HepG2 (cell line): ENCODE measurements around the gene IGF2. TPM values are rescaled to one million over a fixed set of nuclear protein-coding genes. Genes with fewer than 3 reads are reported as not detected.

Source experiments
- ATAC-seq: fragments of 200-7000 bp; cut with Tn5 transposase; 3 replicates; pipeline ENCODE4 v1.9.1; 2020; ENCODE audit warnings: mild to moderate bottlenecking, moderate library complexity
- BruUV-seq: library from RNA; stranded (reverse); fragments of 400-500 nt; replicated peaks from 2 replicates; lab custom pipeline; 2021; lab: Mats Ljungman, UMichigan
- CTCF ChIA-PET: fragments of 300-600 bp; formaldehyde crosslinking; extraction: SDS; loops from one replicate; lab custom pipeline; 2021; ENCODE audit warnings: low total read pairs, inconsistent platforms, low intra/inter-chr PET ratio; lab: Yijun Ruan, JAX
- POLR2A ChIA-PET: fragments of 350-600 bp; sonication (Branson Sonifier 250); formaldehyde crosslinking; loops from one replicate; lab custom pipeline; 2020; ENCODE audit warnings: antibody characterized with exemption, inconsistent platforms; lab: Yijun Ruan, JAX
- DNase-seq: peaks from one replicate; pipeline ENCODE4 v3.0.0-alpha.2; 2015; ENCODE audit warnings: low spot score
- FAIRE-seq: peaks from 3 replicates; lab custom pipeline; 2011; peaks lifted over from hg19 to GRCh38; lab: Jason Lieb, UNC
- H2AFZ ChIP-seq: one replicate; pipeline ENCODE4 v1.6.1; 2011; ENCODE audit warnings: low read length, inconsistent platforms
- H3K27ac ChIP-seq: fragments of 300-600 bp; 3 replicates; pipeline ENCODE4 v1.8.0; 2011; ENCODE audit warnings: mixed run types, mild to moderate bottlenecking, mixed read lengths, low read length, inconsistent platforms; ENCODE audit not compliant: insufficient read depth; ENCODE audit errors: extremely low read length
- H3K27me3 ChIP-seq, 2 experiments: fragments of 200-600 bp in 1 of 2; 2 replicates in 1 of 2; 3 replicates in 1 of 2; pipeline versions ENCODE4 v1.6.0 to v1.8.0; 2011; ENCODE audit warnings: low read length in 2 of 2, mild to moderate bottlenecking in 2 of 2, moderate library complexity in 2 of 2, inconsistent platforms in 1 of 2; ENCODE audit not compliant: insufficient read depth in 2 of 2, control insufficient read depth in 1 of 2
- H3K36me3 ChIP-seq, 2 experiments: fragments of 200-600 bp in 1 of 2; replicated peaks in 1 of 2; 2 replicates in 1 of 2; 3 replicates in 1 of 2; pipeline versions ENCODE4 v1.5.1 to v1.8.0; 2011; ENCODE audit warnings: low read length in 2 of 2, inconsistent platforms in 1 of 2; ENCODE audit not compliant: insufficient read depth in 2 of 2, control insufficient read depth in 1 of 2
- H3K4me1 ChIP-seq: 2 replicates; pipeline ENCODE4 v1.5.1; 2012; ENCODE audit warnings: low read length, inconsistent platforms; ENCODE audit not compliant: insufficient read depth
- H3K4me2 ChIP-seq: 2 replicates; pipeline ENCODE4 v1.6.0; 2011; ENCODE audit warnings: low read depth, low read length, inconsistent platforms
- H3K4me3 ChIP-seq, 3 experiments: fragments of 200-600 bp in 1 of 3; sonication (generic), shearing (Covaris generic) in 1 of 3; replicated peaks in 1 of 3; 2 replicates each; pipeline ENCODE4 v1.5.1; 2011 to 2016; ENCODE audit warnings: low read length in 3 of 3, inconsistent platforms in 2 of 3, low read depth in 2 of 3, mild to moderate bottlenecking in 2 of 3, control low read depth in 1 of 3, mixed read lengths in 1 of 3; ENCODE audit not compliant: insufficient read depth in 1 of 3
- H3K79me2 ChIP-seq: one replicate; pipeline ENCODE4 v1.6.1; 2011; ENCODE audit warnings: low read length, inconsistent platforms; ENCODE audit not compliant: insufficient read depth
- H3K9ac ChIP-seq: 2 replicates; pipeline ENCODE4 v1.6.0; 2011; ENCODE audit warnings: mild to moderate bottlenecking, low read depth, low read length, inconsistent platforms; ENCODE audit not compliant: insufficient read depth
- H3K9me3 ChIP-seq: 2 replicates; pipeline ENCODE4 v1.5.1; 2012; ENCODE audit warnings: mild to moderate bottlenecking, low read length
- H4K20me1 ChIP-seq: 2 replicates; pipeline ENCODE4 v1.6.0; 2011; ENCODE audit warnings: inconsistent platforms, mild to moderate bottlenecking, low read length, moderate library complexity; ENCODE audit not compliant: insufficient read depth
- ATF1 ChIP-seq: IDR thresholded peaks from 2 replicates; pipeline ENCODE4 v1.6.1; 2016; ENCODE audit warnings: mild to moderate bottlenecking, control low read depth
- CEBPG ChIP-seq: IDR thresholded peaks from 2 replicates; pipeline ENCODE4 v1.6.1; 2016
- PAF1 ChIP-seq: IDR thresholded peaks from 2 replicates; pipeline ENCODE4 v1.6.1; 2016; ENCODE audit warnings: missing genetic modification reagents, missing compliant biosample characterization
- SOX13 ChIP-seq, 3 experiments: fragments of 450-650 bp in 1 of 3; sonication (generic) in 1 of 3; formaldehyde crosslinking in 1 of 3; IDR thresholded peaks in 2 of 3; conservative IDR thresholded peaks in 1 of 3; 2 replicates each; pipeline versions ENCODE4 v1.5.0 to v1.6.1; 2016 to 2020; ENCODE audit warnings: antibody characterized with exemption in 1 of 3, mild to moderate bottlenecking in 1 of 3, missing compliant biosample characterization in 1 of 3, missing genetic modification reagents in 1 of 3, moderate library complexity in 1 of 3
- ZBTB42 ChIP-seq: sonication (generic); formaldehyde crosslinking; IDR thresholded peaks from 2 replicates; pipeline ENCODE4 v1.5.0; 2020; ENCODE audit warnings: mild to moderate bottlenecking, missing genetic modification reagents
- ZKSCAN1 ChIP-seq: fragments of 150-350 bp; IDR thresholded peaks from 2 replicates; pipeline ENCODE4 v1.6.1; 2014; ENCODE audit warnings: low read length
- ZNF253 ChIP-seq: sonication (generic); formaldehyde crosslinking; IDR thresholded peaks from 2 replicates; pipeline ENCODE4 v1.8.0; 2022; ENCODE audit warnings: mild to moderate bottlenecking, missing genetic modification reagents, borderline replicate concordance
- ZNF430 ChIP-seq: sonication (generic); formaldehyde crosslinking; IDR thresholded peaks from 2 replicates; pipeline ENCODE4 v1.9.0; 2021; ENCODE audit warnings: mild to moderate bottlenecking, missing genetic modification reagents
- ZNF468 ChIP-seq: sonication (generic); formaldehyde crosslinking; IDR thresholded peaks from 2 replicates; pipeline ENCODE4 v1.8.0; 2022; ENCODE audit warnings: mild to moderate bottlenecking, moderate library complexity, missing genetic modification reagents
- ZNF749 ChIP-seq: sonication (generic); formaldehyde crosslinking; IDR thresholded peaks from 2 replicates; pipeline ENCODE4 v1.8.0; 2022; ENCODE audit warnings: mild to moderate bottlenecking, missing genetic modification reagents, moderate library complexity, borderline replicate concordance
- ZSCAN22 ChIP-seq: sonication (generic); formaldehyde crosslinking; IDR thresholded peaks from 2 replicates; pipeline ENCODE4 v1.4.0; 2020; ENCODE audit warnings: mild to moderate bottlenecking, missing genetic modification reagents
- WGBS: methylation state at CpG from one replicate; pipeline ENCODE4 v1.1.6; 2017; ENCODE audit warnings: low lambda C conversion rate; 5-methylcytosine and 5-hydroxymethylcytosine counted together
- in situ Hi-C: cut with HindIII; loops from 2 replicates; pipeline ENCODE4 v1.10.0; 2017; ENCODE audit warnings: low pct_unique_long_range_greater_than_20kb; ENCODE audit not compliant: extremely low pct_ligation_motif_present
- intact Hi-C: fragments of 100-400 bp; cut with micrococcal nuclease; formaldehyde crosslinking; loops from one replicate; pipeline ENCODE4 v1.10.0; 2022; ENCODE audit not compliant: unreplicated experiment
- polyA plus RNA-seq, 8 experiments: library from polyadenylated mRNA; depleted of rRNA in 3 of 8; stranded (reverse) in 7 of 8; unstranded in 1 of 8; fragments of >200 nt; fragmentation: Illumina TruSeq in 4 of 8; extraction: Trizol in 4 of 8; gene quantifications; 2 replicates each; pipeline versions ENCODE4 v1.2.1 to v1.2.3, GENCODE V29; 2011 to 2016; ENCODE audit warnings: low read depth in 4 of 8, missing spikeins in 1 of 8, mixed read lengths in 1 of 8; ENCODE audit not compliant: insufficient read depth in 1 of 8
- total RNA-seq, 5 experiments: library from RNA; depleted of rRNA; stranded (reverse); fragments of >200 nt; fragmentation: Illumina TruSeq; extraction: Trizol; gene quantifications; 2 replicates each; pipeline ENCODE4 v1.2.3, GENCODE V29; 2016; ENCODE audit warnings: low read depth in 1 of 5
- TF ChIP-seq, protein P1 (sequence below): sonication (generic); formaldehyde crosslinking; IDR thresholded peaks from 2 replicates; pipeline ENCODE4 v1.5.0; 2020; ENCODE audit warnings: mild to moderate bottlenecking, missing genetic modification reagents
- TF ChIP-seq, protein P2 (sequence below): sonication (generic); formaldehyde crosslinking; IDR thresholded peaks from 2 replicates; pipeline ENCODE4 v1.4.0; 2020; ENCODE audit warnings: missing genetic modification reagents
- TF ChIP-seq, protein P3 (sequence below): sonication (generic); formaldehyde crosslinking; conservative IDR thresholded peaks from 2 replicates; pipeline ENCODE4 v1.8.0; 2022; ENCODE audit warnings: mild to moderate bottlenecking, moderate library complexity, missing genetic modification reagents

IGF2 gene
- total and polyA plus RNA-seq, 2 of the 13 experiments (the other 11 are each of a cell fraction or from before 2014, with no cell fraction given) = 79.1 to 254 TPM

DNA sequence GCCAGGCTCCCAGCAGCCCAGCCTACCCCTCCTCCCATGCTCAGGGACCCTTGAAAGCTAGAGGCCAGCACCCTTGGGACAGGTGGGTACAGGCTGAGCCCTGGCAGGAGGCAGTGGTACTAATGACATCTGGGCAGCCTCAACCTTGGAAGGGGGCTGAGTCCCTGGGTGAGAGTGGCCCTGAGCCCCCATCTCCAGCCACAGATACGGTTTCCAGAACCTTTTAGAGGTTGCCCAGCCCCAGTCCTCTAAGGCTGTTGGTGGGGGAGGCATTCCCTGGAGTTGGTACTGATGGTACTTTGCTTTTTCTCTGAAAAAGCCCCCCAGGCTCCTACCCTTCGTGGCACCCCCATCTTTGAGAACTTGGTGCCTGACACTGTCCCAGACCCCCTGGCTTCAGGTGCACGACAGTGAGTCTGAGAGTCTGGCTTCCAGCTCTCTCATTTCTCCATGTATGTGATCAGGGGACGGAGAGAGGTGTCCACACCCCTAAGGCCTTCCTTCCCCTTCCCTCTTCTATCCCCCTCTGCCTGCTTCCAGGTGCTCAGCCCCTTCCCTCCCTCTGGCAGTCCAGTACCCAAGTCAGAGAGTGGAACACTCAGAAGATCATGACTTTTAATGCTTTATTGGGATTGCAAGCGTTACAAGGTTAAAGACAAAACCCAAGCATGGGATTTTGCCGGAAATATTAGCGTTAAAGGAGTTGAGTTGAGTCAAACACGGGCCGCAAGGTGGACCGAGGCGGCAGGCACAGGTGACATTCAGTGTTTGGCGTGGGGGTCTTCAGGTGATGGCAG, 10.5 kb downstream of the IGF2 start:
- H3K4me2 ChIP-seq = no peak overlapping the region
- H3K36me3 ChIP-seq = peaks cover 15 to 27% of the 10 kb centered on the region in 2 experiments; a peak in 4 of 5 replicates
- H2AFZ ChIP-seq = no peak overlapping the region
- no TSS peak for BruUV-seq
- DNase-seq = peak; percentile 35
- POLR2A ChIA-PET = interaction anchor here (0.8 to 1.4 kb wide), 4 partner anchors 8 to 142 kb away, joined by 3 to 4 read pairs (median 4); no protein-coding TSS in a partner anchor
- WGBS = 52% methylated on average over 11 of the region's 12 CpGs
- in situ Hi-C loops (no loop called here), intact Hi-C loops (no loop called here)
- H3K27ac ChIP-seq = peak overlapping the region; percentile 21
- no peak for FAIRE-seq
- no peaks in the 10 kb centered on the region for H3K79me2 ChIP-seq
- H3K9ac ChIP-seq = no peak overlapping the region
- peak; percentile 41 for ATAC-seq
- peaks cover 9% of the 10 kb centered on the region for H3K4me1 ChIP-seq
- H3K9me3 ChIP-seq = no peaks in the 10 kb centered on the region
- no peak overlapping the region for H3K4me3 ChIP-seq
- H4K20me1 ChIP-seq = peaks cover 31% of the 10 kb centered on the region; the same call in 1 of the 2 replicates
- CTCF ChIA-PET = no interaction called here
- H3K27me3 ChIP-seq = no peaks in the 10 kb centered on the region
- TF ChIP-seq ATF1 (CRISPR knock-in tag) = no peak
- 0 out of 2 replicates have a peak, but pooled peaks have one; percentile 10 for TF ChIP-seq CEBPG (CRISPR knock-in tag)
- peak; percentile 35; the same call in 1 of the 2 replicates for TF ChIP-seq ZNF253 (CRISPR knock-in tag)
- no peak for TF ChIP-seq ZSCAN22 (CRISPR knock-in tag)
- TF ChIP-seq ZNF430 (CRISPR knock-in tag) = no peak
- TF ChIP-seq, protein P1, sequence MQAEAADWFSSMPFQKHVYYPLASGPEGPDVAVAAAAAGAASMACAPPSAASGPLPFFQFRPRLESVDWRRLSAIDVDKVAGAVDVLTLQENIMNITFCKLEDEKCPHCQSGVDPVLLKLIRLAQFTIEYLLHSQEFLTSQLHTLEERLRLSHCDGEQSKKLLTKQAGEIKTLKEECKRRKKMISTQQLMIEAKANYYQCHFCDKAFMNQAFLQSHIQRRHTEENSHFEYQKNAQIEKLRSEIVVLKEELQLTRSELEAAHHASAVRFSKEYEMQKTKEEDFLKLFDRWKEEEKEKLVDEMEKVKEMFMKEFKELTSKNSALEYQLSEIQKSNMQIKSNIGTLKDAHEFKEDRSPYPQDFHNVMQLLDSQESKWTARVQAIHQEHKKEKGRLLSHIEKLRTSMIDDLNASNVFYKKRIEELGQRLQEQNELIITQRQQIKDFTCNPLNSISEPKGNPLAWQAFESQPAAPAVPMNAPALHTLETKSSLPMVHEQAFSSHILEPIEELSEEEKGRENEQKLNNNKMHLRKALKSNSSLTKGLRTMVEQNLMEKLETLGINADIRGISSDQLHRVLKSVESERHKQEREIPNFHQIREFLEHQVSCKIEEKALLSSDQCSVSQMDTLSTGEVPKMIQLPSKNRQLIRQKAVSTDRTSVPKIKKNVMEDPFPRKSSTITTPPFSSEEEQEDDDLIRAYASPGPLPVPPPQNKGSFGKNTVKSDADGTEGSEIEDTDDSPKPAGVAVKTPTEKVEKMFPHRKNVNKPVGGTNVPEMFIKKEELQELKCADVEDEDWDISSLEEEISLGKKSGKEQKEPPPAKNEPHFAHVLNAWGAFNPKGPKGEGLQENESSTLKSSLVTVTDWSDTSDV (CRISPR knock-in tag) = no peak
- no peak for TF ChIP-seq ZKSCAN1
- TF ChIP-seq, protein P2, sequence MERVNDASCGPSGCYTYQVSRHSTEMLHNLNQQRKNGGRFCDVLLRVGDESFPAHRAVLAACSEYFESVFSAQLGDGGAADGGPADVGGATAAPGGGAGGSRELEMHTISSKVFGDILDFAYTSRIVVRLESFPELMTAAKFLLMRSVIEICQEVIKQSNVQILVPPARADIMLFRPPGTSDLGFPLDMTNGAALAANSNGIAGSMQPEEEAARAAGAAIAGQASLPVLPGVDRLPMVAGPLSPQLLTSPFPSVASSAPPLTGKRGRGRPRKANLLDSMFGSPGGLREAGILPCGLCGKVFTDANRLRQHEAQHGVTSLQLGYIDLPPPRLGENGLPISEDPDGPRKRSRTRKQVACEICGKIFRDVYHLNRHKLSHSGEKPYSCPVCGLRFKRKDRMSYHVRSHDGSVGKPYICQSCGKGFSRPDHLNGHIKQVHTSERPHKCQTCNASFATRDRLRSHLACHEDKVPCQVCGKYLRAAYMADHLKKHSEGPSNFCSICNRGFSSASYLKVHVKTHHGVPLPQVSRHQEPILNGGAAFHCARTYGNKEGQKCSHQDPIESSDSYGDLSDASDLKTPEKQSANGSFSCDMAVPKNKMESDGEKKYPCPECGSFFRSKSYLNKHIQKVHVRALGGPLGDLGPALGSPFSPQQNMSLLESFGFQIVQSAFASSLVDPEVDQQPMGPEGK (CRISPR knock-in tag) = peak; percentile 48
- peak; percentile 26; the same call in 1 of the 2 replicates for TF ChIP-seq SOX13 (IDR thresholded peaks at IDR 0.05)
- TF ChIP-seq SOX13 (CRISPR knock-in tag; conservative IDR thresholded peaks at IDR 0.05 in 1 of 2, IDR thresholded peaks at IDR 0.05 in 1 of 2) = no peak
- no peak for TF ChIP-seq ZBTB42 (CRISPR knock-in tag)
- TF ChIP-seq PAF1 (CRISPR knock-in tag) = peak; percentile 100
- no peak; the same call in 1 of the 2 replicates for TF ChIP-seq ZNF468
- TF ChIP-seq, protein P3, sequence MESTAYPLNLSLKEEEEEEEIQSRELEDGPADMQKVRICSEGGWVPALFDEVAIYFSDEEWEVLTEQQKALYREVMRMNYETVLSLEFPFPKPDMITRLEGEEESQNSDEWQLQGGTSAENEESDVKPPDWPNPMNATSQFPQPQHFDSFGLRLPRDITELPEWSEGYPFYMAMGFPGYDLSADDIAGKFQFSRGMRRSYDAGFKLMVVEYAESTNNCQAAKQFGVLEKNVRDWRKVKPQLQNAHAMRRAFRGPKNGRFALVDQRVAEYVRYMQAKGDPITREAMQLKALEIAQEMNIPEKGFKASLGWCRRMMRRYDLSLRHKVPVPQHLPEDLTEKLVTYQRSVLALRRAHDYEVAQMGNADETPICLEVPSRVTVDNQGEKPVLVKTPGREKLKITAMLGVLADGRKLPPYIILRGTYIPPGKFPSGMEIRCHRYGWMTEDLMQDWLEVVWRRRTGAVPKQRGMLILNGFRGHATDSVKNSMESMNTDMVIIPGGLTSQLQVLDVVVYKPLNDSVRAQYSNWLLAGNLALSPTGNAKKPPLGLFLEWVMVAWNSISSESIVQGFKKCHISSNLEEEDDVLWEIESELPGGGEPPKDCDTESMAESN (CRISPR knock-in tag) = no peak
- TF ChIP-seq ZNF749 = no peak
